Tibial artery (tissue), 4 donors: ENCODE results near the gene PLA2G4A.

Source experiments
- DNase-seq, 2 donors: peaks; one replicate each; pipeline ENCODE4 v3.0.0-alpha.2; 2019
- H3K27ac ChIP-seq, 2 donors: fragments of 200-600 bp; sonication (generic) in 1 of 2; 1 replicate in 1 of 2; 2 replicates in 1 of 2; pipeline ENCODE4 v1.5.1; 2018 to 2019; ENCODE audit warnings: mild to moderate bottlenecking in 1 of 2
- H3K27me3 ChIP-seq, 2 donors: fragments of 200-600 bp; sonication (generic) in 1 of 2; one replicate each; pipeline versions ENCODE4 v1.5.1 to v1.6.0; 2016 to 2019
- H3K36me3 ChIP-seq, 3 donors: fragments of 200-600 bp; sonication (generic) in 2 of 3; one replicate each; pipeline ENCODE4 v1.5.1; 2016 to 2019; ENCODE audit warnings: mild to moderate bottlenecking in 2 of 3
- H3K4me1 ChIP-seq, 4 donors: fragments of 200-600 bp; sonication (generic) in 2 of 4; 1 replicate in 3 of 4; 2 replicates in 1 of 4; pipeline ENCODE4 v1.5.1; 2016 to 2019
- H3K4me3 ChIP-seq, 2 donors: fragments of 200-600 bp; sonication (generic) in 1 of 2; 1 replicate in 1 of 2; 2 replicates in 1 of 2; pipeline ENCODE4 v1.5.1; 2018 to 2019; ENCODE audit warnings: mild to moderate bottlenecking in 2 of 2
- H3K9me3 ChIP-seq, 3 donors: fragments of 200-600 bp; sonication (generic) in 1 of 3; one replicate each; pipeline ENCODE4 v1.5.1; 2016 to 2019
- intact Hi-C: fragments of 100-400 bp; cut with DNase I; formaldehyde crosslinking; loops from one replicate; pipeline ENCODE4 v1.15.0; 2023; ENCODE audit warnings: low total_unique reads
- TF ChIP-seq, protein P1 (sequence below), 2 experiments: fragments of 200-600 bp in 1 of 2; fragments of 450-650 bp in 1 of 2; IDR thresholded peaks; one replicate each; pipeline ENCODE4 v1.5.1; 2017 to 2019; ENCODE audit warnings: antibody characterized with exemption in 2 of 2, mild to moderate bottlenecking in 1 of 2, moderate library complexity in 1 of 2

PLA2G4A gene

DNA sequence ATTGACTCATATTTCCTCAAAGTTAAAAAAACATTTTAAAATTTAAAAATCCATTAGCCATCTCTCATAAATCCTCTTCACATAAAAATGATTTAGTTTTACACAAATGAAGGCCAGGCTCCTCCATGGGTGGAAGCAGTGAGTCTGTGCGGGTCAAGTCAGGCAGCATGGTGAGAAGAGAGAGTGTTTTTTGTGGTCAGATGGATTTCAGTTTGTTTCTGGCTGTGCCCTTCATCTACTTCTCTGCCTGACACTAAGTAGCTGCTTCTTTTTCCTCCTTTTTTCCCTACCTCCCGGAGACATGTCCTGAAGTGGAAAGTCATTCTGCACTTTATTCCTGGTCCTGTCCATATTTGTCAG lies 10.3 kb downstream of the PLA2G4A start:
- Histone ChIP-seq H3K4me1 (peaks cover 0 to 5% (median 0%) of the 10 kb centered on the region in 4 donors), H3K9me3 (no peaks in the 10 kb centered on the region), H3K36me3 (no peaks in the 10 kb centered on the region), H3K27ac (no peak overlapping the region), H3K27me3 (no peaks in the 10 kb centered on the region), H3K4me3 (no peak overlapping the region)
- no peak for DNase-seq
- intact Hi-C loops, result no loop called here
- TF ChIP-seq, protein P1, sequence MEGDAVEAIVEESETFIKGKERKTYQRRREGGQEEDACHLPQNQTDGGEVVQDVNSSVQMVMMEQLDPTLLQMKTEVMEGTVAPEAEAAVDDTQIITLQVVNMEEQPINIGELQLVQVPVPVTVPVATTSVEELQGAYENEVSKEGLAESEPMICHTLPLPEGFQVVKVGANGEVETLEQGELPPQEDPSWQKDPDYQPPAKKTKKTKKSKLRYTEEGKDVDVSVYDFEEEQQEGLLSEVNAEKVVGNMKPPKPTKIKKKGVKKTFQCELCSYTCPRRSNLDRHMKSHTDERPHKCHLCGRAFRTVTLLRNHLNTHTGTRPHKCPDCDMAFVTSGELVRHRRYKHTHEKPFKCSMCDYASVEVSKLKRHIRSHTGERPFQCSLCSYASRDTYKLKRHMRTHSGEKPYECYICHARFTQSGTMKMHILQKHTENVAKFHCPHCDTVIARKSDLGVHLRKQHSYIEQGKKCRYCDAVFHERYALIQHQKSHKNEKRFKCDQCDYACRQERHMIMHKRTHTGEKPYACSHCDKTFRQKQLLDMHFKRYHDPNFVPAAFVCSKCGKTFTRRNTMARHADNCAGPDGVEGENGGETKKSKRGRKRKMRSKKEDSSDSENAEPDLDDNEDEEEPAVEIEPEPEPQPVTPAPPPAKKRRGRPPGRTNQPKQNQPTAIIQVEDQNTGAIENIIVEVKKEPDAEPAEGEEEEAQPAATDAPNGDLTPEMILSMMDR (IDR thresholded peaks at IDR 0.05), result no peak

DNA sequence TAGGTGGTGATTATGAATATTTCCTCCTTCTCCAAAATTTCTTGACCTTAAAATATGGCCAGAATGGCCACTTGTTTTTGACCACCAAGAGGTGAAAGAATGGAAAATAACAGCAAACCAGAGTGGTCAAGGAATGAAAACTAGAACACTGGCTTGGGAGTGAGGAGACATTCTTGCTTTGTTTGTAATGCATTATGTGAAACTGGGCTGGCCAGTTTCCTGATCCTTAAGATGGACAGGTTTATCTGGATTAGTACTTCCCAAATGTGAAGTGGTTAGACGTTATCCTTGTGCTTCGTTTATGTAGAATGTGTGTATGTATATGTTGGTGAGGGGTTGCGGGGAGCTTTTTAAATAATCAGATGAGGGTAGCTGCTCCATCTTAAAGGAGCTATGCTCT lies 12.8 kb downstream of the PLA2G4A start:
- Histone ChIP-seq H3K36me3 (no peaks in the 10 kb centered on the region), H3K9me3 (no peaks in the 10 kb centered on the region), H3K4me1 (peaks cover 0 to 12% (median 3%) of the 10 kb centered on the region in 4 donors), H3K27me3 (no peaks in the 10 kb centered on the region), H3K27ac (no peak overlapping the region), H3K4me3 (no peak overlapping the region)
- no peak for DNase-seq
- intact Hi-C loops, result no loop called here
- TF ChIP-seq, protein P1 (IDR thresholded peaks at IDR 0.05), result no peak

DNA sequence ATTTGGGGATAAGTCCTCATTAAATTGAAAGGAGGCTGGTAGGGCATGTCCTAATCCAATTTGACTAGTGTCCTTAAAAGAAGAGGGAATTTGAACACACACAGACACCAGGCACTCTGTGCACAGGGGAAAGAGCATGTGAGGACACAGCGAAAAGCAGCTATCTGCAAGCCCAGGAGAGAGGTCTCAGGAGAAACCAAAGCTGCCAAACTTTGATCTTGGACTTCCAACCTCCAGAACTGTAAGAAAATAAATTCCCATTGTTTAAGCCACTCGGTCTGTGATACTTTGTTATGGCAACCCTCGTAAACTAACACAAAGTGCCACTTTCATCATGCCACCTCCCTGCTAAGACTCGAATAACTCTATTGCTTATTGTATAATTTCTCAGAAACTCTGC lies 13.8 kb downstream of the PLA2G4A start:
- DNase-seq, result no peak
- Histone ChIP-seq H3K27me3 (no peaks in the 10 kb centered on the region), H3K4me3 (no peak overlapping the region), H3K9me3 (no peaks in the 10 kb centered on the region), H3K27ac (no peak overlapping the region), H3K4me1 (peaks cover 0 to 12% (median 3%) of the 10 kb centered on the region in 4 donors), H3K36me3 (no peaks in the 10 kb centered on the region)
- intact Hi-C loops, result no loop called here
- TF ChIP-seq, protein P1 (IDR thresholded peaks at IDR 0.05), result no peak

DNA sequence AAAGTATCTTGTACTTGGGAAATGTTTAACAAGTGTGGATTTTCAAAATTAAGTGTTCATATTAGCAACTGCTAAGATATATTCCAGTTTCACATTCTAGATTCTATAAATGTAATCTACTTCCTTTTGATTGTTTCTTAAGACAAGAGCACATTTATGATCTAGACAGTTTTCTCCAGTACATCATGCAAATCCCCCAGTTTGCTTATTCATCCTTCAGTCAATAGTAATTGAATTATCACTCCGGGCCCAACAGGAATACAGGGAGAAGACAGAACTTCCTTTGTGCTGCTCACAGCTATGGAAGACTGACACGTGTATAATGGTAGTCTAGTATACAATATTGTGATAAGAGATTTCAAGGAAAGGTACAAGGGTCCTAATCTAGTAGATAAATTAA lies 14.5 kb downstream of the PLA2G4A start:
- TF ChIP-seq, protein P1 (IDR thresholded peaks at IDR 0.05), result no peak
- intact Hi-C loops, result no loop called here
- DNase-seq, result no peak

DNA sequence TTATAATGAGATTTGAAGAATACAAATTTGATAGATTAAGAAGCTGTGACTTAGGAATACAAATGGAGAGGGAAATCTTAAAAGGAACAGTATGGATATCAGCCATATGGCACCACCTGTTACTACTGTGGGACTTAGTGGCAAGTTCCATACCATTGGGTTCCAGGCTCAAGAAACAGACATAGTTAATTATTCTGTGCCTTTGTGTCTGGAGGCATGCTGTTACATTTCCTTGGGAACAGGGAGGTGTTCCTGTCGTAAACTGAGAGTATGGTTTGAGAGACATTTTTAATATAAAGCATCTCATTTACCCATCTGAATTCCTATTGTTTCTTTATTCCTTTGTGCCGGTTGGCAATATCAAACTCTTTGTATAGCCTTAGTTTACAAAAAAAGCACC lies 15.2 kb downstream of the PLA2G4A start:
- peaks cover 0 to 12% (median 3%) of the 10 kb centered on the region in 4 donors for H3K4me1 ChIP-seq
- TF ChIP-seq, protein P1 (IDR thresholded peaks at IDR 0.05), result no peak
- H3K27me3 ChIP-seq, result no peaks in the 10 kb centered on the region
- H3K36me3 ChIP-seq, result no peaks in the 10 kb centered on the region
- no peak overlapping the region for H3K4me3 ChIP-seq
- H3K9me3 ChIP-seq, result no peaks in the 10 kb centered on the region
- no peak for DNase-seq
- intact Hi-C loops, result no loop called here
- no peak overlapping the region for H3K27ac ChIP-seq

More for the DNA sequence above, 14.5 kb downstream of the PLA2G4A start:
- Histone ChIP-seq H3K4me1 (peaks cover 0 to 12% (median 3%) of the 10 kb centered on the region in 4 donors), H3K9me3 (no peaks in the 10 kb centered on the region), H3K4me3 (no peak overlapping the region), H3K27ac (no peak overlapping the region), H3K36me3 (no peaks in the 10 kb centered on the region), H3K27me3 (no peaks in the 10 kb centered on the region)

DNA sequence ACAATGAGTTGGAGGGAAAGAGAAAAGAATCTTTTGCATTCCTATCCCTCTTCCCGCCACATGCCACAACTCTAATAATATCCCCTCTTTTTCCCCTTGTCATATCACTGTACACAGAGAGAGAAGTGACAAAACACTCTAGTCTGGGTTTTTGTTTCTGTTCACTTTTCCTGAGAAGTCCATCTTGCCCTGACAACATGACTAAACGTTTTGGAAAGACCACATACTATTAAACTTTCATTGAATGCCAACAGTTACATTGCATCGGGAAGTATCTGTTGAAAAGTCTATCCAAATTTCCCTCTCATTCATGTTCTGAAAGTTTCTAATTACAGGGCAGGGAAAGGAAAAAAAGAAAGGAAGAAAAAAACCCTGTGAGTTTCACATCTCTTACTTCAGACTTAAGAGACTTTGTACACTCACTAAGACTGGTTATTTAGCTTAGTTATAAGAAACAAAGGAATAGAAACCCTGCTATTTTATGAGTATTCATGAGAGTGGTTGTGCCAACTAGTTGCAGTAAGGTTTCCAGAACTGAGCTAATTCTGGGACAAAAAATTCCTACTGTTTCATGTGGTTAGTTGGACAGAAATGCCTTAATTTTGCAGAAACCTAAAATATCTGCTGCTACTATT lies 16.9 kb downstream of the PLA2G4A start:
- H3K27me3 ChIP-seq, result no peaks in the 10 kb centered on the region
- no peak for DNase-seq
- H3K4me3 ChIP-seq, result no peak overlapping the region
- intact Hi-C loops, result no loop called here
- H3K36me3 ChIP-seq, result no peaks in the 10 kb centered on the region
- TF ChIP-seq, protein P1 (IDR thresholded peaks at IDR 0.05), result no peak
- H3K4me1 ChIP-seq, result peaks cover 0 to 12% (median 3%) of the 10 kb centered on the region in 4 donors
- no peaks in the 10 kb centered on the region for H3K9me3 ChIP-seq
- no peak overlapping the region for H3K27ac ChIP-seq
